Stimulated activated CD8-positive, alpha-beta memory T cell treated with anti-CD3 and anti-CD28 coated beads, Interleukin-7, amount 100 ng/mL, for 24 hours (primary cell): ENCODE results near the gene TMEM176A.

Experiments used
- DNase-seq: peaks from one replicate; pipeline ENCODE4 v3.0.0-alpha.2; 2020; ENCODE audit warnings: low read depth

TMEM176A gene

GRCh38 chr7:150849204-150849775 is 48.7 kb downstream of the TMEM176A start:
- no peak for DNase-seq

- DNase-seq: no peak
Measured at GRCh38 chr7:150850273-150850672, 49.7 kb downstream of the TMEM176A start.

GRCh38 chr7:150851492-150852370 is 51.2 kb downstream of the TMEM176A start:
- no peak for DNase-seq

GRCh38 chr7:150852371-150852905 is 51.9 kb downstream of the TMEM176A start, which contains the start of gene AOC1:
Gene AOC1 (plus strand): TSS chr7:150852517. CDS start chr7:150856471, 3,954 bp downstream.
- no peak for DNase-seq

- DNase-seq: no peak
Measured at GRCh38 chr7:150854066-150855000, 53.8 kb downstream of the TMEM176A start.
